K562 (cell line): ENCODE results near the gene TAAR9. TPM values are rescaled to one million over a fixed set of nuclear protein-coding genes. Genes with fewer than 3 reads are reported as not detected.

ENCODE experiments used
- ATAC-seq: fragments of 200-7000 bp; cut with Tn5 transposase; 3 replicates; pipeline ENCODE4 v1.9.1; 2020; ENCODE audit warnings: moderate library complexity
- BruUV-seq: library from RNA; stranded (reverse); fragments of 400-500 nt; replicated peaks from 2 replicates; lab custom pipeline; 2021; lab: Mats Ljungman, UMichigan
- CTCF ChIA-PET: fragments of 300-600 bp; formaldehyde crosslinking; extraction: SDS; loops from one replicate; lab custom pipeline; 2021; ENCODE audit warnings: low intra/inter-chr PET ratio; lab: Yijun Ruan, JAX
- POLR2A ChIA-PET: fragments of 300-600, 350-650 bp; sonication (Branson Sonifier 250); formaldehyde crosslinking; extraction: SDS; loops from one replicate; lab custom pipeline; 2021; ENCODE audit warnings: antibody characterized with exemption, inconsistent platforms; lab: Yijun Ruan, JAX
- DNase-seq, 4 experiments: peaks; one replicate each; pipeline versions ENCODE4 v3.0.0 to v3.0.0-alpha.2; 2011 to 2018; ENCODE audit warnings: low spot score in 3 of 4, mixed read lengths in 3 of 4; ENCODE audit errors: extremely low read depth in 1 of 4
- FAIRE-seq: peaks from 2 replicates; lab custom pipeline; 2011; peaks lifted over from hg19 to GRCh38; lab: Jason Lieb, UNC
- H2AFZ ChIP-seq: 2 replicates; pipeline ENCODE4 v1.6.0; 2011; ENCODE audit warnings: low read depth, low read length, control low read depth, inconsistent platforms
- H3K27ac ChIP-seq: fragments of 200-600 bp; 3 replicates; pipeline ENCODE4 v1.8.0; 2011; ENCODE audit warnings: low read depth, mild to moderate bottlenecking, control low read depth, inconsistent platforms, low read length, moderate library complexity, mixed read lengths; ENCODE audit errors: extremely low read depth
- H3K27me3 ChIP-seq, 2 experiments: fragments of 300-600 bp in 1 of 2; 2 replicates in 1 of 2; 3 replicates in 1 of 2; pipeline versions ENCODE4 v1.6.0 to v1.8.0; 2011; ENCODE audit warnings: inconsistent platforms in 2 of 2, low read length in 2 of 2, mild to moderate bottlenecking in 1 of 2, mixed read lengths in 1 of 2, moderate library complexity in 1 of 2; ENCODE audit not compliant: control insufficient read depth in 2 of 2, insufficient read depth in 2 of 2
- H3K36me3 ChIP-seq: fragments of 300-600 bp; 3 replicates; pipeline ENCODE4 v1.8.0; 2011; ENCODE audit warnings: mild to moderate bottlenecking, low read length, inconsistent platforms; ENCODE audit not compliant: control insufficient read depth, insufficient read depth
- H3K4me1 ChIP-seq, 2 experiments: fragments of 200-600 bp in 1 of 2; replicated peaks in 1 of 2; 2 replicates in 1 of 2; 3 replicates in 1 of 2; pipeline versions ENCODE4 v1.5.1 to v1.8.0; 2011; ENCODE audit warnings: inconsistent platforms in 2 of 2, low read length in 2 of 2, mild to moderate bottlenecking in 1 of 2, mixed read lengths in 1 of 2, moderate library complexity in 1 of 2; ENCODE audit not compliant: control insufficient read depth in 2 of 2, insufficient read depth in 2 of 2
- H3K4me2 ChIP-seq: 2 replicates; pipeline ENCODE4 v1.6.1; 2011; ENCODE audit warnings: low read length, control low read depth, inconsistent platforms, mixed read lengths; ENCODE audit not compliant: insufficient read depth
- H3K4me3 ChIP-seq: fragments of 200-600 bp; sonication (generic), shearing (Covaris generic); 2 replicates; pipeline ENCODE4 v1.5.1; 2016; ENCODE audit warnings: control low read depth, inconsistent platforms
- H3K79me2 ChIP-seq: fragments of 200-600 bp; 3 replicates; pipeline ENCODE4 v1.8.0; 2011; ENCODE audit warnings: low read length, inconsistent platforms; ENCODE audit not compliant: control insufficient read depth, insufficient read depth
- H3K9ac ChIP-seq, 2 experiments: 2 replicates each; pipeline versions ENCODE4 v1.6.0 to v1.6.1; 2011; ENCODE audit warnings: low read depth in 2 of 2, low read length in 2 of 2, control low read depth in 1 of 2, inconsistent platforms in 1 of 2, mild to moderate bottlenecking in 1 of 2, mixed read lengths in 1 of 2; ENCODE audit not compliant: insufficient read depth in 1 of 2
- H3K9me1 ChIP-seq: one replicate; pipeline ENCODE4 v1.6.0; 2011; ENCODE audit warnings: inconsistent platforms, mild to moderate bottlenecking, low read length, moderate library complexity; ENCODE audit not compliant: control insufficient read depth, insufficient read depth
- H3K9me3 ChIP-seq: replicated peaks from 2 replicates; pipeline ENCODE4 v1.5.1; 2011; ENCODE audit warnings: low read depth, low read length, inconsistent platforms; ENCODE audit not compliant: control insufficient read depth, insufficient read depth
- H4K20me1 ChIP-seq: replicated peaks from 2 replicates; pipeline ENCODE4 v1.6.1; 2011; ENCODE audit warnings: low read length, inconsistent platforms, mixed read lengths; ENCODE audit not compliant: control insufficient read depth, insufficient read depth
- CSDE1 ChIP-seq, 2 experiments: fragments of 450-650 bp; IDR thresholded peaks; 2 replicates each; pipeline ENCODE4 v1.6.1; 2016; ENCODE audit warnings: mild to moderate bottlenecking in 1 of 2
- MYNN ChIP-seq, 2 experiments: sonication (generic); formaldehyde crosslinking in 1 of 2; IDR thresholded peaks; 2 replicates each; pipeline versions ENCODE4 v1.5.0 to v1.6.1; 2016 to 2020; ENCODE audit warnings: antibody characterized with exemption in 1 of 2, missing genetic modification reagents in 1 of 2
- POLR2B ChIP-seq: fragments of 450-650 bp; IDR thresholded peaks from 2 replicates; pipeline ENCODE4 v1.6.1; 2018; ENCODE audit warnings: low read depth; ENCODE audit not compliant: partially characterized antibody
- PTRF ChIP-seq: fragments of 450-650 bp; IDR thresholded peaks from 2 replicates; pipeline ENCODE4 v1.6.1; 2016; ENCODE audit warnings: mild to moderate bottlenecking, missing genetic modification characterization, missing compliant biosample characterization
- U2AF2 ChIP-seq: fragments of 200-400 bp; formaldehyde crosslinking; optimal IDR thresholded peaks from 2 replicates; pipeline ENCODE3; 2017; ENCODE audit warnings: low read depth, mild to moderate bottlenecking, low read length
- ZNF589 ChIP-seq: fragments of 200-800 bp; sonication (Bioruptor generic); IDR thresholded peaks from 2 replicates; pipeline ENCODE4 v1.6.1; 2016; ENCODE audit warnings: low read depth, missing genetic modification characterization, missing compliant biosample characterization
- WGBS: fragments of 100-300 bp; shearing (Covaris generic); methylation state at CpG from one replicate; pipeline ENCODE4 v1.1.6; 2016; ENCODE audit warnings: low coverage, mixed read lengths; ENCODE audit not compliant: insufficient coverage; ENCODE audit errors: missing lambda C conversion rate; 5-methylcytosine and 5-hydroxymethylcytosine counted together
- in situ Hi-C: fragments of 300-500 bp; cut with MboI; formaldehyde crosslinking; loops from 4 replicates; pipeline ENCODE4 v1.15.0; 2018; ENCODE audit warnings: inconsistent platforms, mixed read lengths
- intact Hi-C: fragments of 100-400 bp; cut with micrococcal nuclease; formaldehyde crosslinking; loops from 2 replicates; pipeline ENCODE4 v1.14.2; 2022
- polyA plus RNA-seq, 8 experiments: library from polyadenylated mRNA; depleted of rRNA in 4 of 8; stranded (reverse) in 5 of 8; unstranded in 3 of 8; fragments of >200 nt; fragmentation: Nextera tagmentation in 2 of 8; fragmentation: Illumina TruSeq in 1 of 8; extraction: Ambion mirVana in 2 of 8; extraction: Trizol in 1 of 8; gene quantifications; 2 replicates each; pipeline versions ENCODE4 v1.2.1 to v1.2.3, GENCODE V29; 2011 to 2014; ENCODE audit warnings: inconsistent platforms in 1 of 8, missing spikeins in 1 of 8
- total RNA-seq, 7 experiments: library from RNA; depleted of rRNA in 6 of 7; stranded (reverse); fragments of >200 nt in 6 of 7; fragmentation: Illumina TruSeq in 2 of 7; extraction: Trizol in 2 of 7; gene quantifications; 2 replicates each; pipeline versions ENCODE4 v1.2.1 to v1.2.3, GENCODE V29; 2011 to 2021; ENCODE audit warnings: low replicate concordance in 1 of 7
- TF ChIP-seq, protein P1 (sequence below): fragments of 450-650 bp; IDR thresholded peaks from 2 replicates; pipeline ENCODE4 v1.6.1; 2016; ENCODE audit warnings: mild to moderate bottlenecking, moderate library complexity

The TAAR9 gene
- total and polyA plus RNA-seq, 9 of the 15 experiments (the other 6 are each of a cell fraction or from before 2014, with no cell fraction given), result not detected

DNA sequence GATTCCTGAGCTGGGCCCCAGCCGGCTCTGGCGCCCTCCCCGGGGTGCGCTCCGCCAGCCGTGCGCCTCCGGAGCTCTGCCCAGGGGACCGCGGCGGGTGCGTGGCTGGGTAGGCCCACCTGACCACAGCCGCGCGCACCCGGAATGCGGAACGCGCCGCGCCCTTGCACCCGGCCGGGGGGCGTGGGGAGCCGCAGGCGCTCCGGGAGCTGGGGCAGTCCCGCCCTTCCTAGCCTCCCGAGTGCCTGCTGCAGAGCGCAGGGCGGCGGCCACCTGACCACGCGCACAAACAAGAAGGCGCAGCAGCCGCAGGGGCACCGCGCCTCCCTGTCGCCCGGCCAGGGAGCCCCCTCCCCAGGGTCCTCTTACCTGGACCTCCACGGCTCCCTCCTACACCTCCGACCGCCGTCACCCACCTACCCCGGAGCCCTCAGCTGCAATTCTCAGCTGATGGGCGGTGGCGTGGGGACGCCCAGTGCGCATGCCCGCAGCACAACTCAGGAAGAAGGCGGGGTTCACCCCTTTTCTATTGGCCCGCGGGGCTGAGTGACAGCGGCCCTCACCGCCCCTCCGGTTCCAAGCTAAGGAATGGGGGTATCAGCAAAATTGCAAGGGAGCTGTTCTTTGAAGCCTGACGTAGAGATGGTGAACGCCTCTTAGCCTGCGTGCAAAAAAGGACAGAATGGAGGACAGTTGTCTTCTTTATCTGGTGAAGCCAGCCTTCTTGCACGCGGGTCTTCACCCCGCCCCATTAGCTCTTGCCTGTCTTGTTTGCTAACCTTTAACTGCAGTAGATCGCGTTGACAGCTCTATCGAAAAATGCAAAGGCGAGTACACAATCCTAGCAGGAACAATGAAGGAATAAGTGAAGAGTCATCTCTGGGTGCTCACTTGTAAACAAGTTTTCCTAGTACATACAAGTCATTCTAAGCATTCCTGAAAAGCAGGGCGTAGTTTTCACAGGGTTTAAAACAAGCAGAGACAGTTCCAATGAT, 25.1 kb upstream of the TAAR9 start, which contains the start of gene STX7:
Gene STX7, minus strand, starts transcription at position 479 of the 995 bp plus-strand sequence. CDS start 9,586 bp downstream, outside the sequence.
- WGBS, result under 1% methylated on average over 37 of the region's 67 CpGs
- ATAC-seq (peak; percentile 96), FAIRE-seq (peak; percentile 96), DNase-seq (peak; percentile 92 to 96 (median 94))
- H3K4me2 ChIP-seq, result peak within 1 kb of the TSS; percentile 85
- no peaks in the 10 kb centered on the region for H4K20me1 ChIP-seq
- intact Hi-C loops, result loop anchor here (5.0 kb wide), 1 partner anchor 299 kb away; the partner anchor contains the start of gene RPS12
- H3K9ac ChIP-seq, result peak within 1 kb of the TSS; percentile 73 to 90
- CTCF ChIA-PET, result no interaction called here
- H3K9me1 ChIP-seq, result no peaks in the 10 kb centered on the region
- H3K79me2 ChIP-seq, result peaks cover 48% of the 10 kb centered on the region
- peaks cover 0 to 14% of the 10 kb centered on the region in 2 experiments; a peak in 2 of 5 replicates for H3K4me1 ChIP-seq
- peak within 1 kb of the TSS; percentile 77 for H3K4me3 ChIP-seq
- BruUV-seq, result TSS peak; percentile 50
- H3K27me3 ChIP-seq, result no peaks in the 10 kb centered on the region
- POLR2A ChIA-PET, result interaction anchor here (0.6 to 1.5 kb wide), 4 partner anchors 13 to 424 kb away, joined by 3 to 12 read pairs (median 4); partner anchors contain the start of gene RPS12
- peaks cover 7% of the 10 kb centered on the region; the same call in 2 of the 3 replicates for H3K36me3 ChIP-seq
- peak within 1 kb of the TSS; percentile 65 for H3K27ac ChIP-seq
- H3K9me3 ChIP-seq, result no peaks in the 10 kb centered on the region
- in situ Hi-C loops, result loop anchor here (25.0 kb wide), 1 partner anchor 1574 kb away; no protein-coding TSS in a partner anchor
- H2AFZ ChIP-seq, result peak within 1 kb of the TSS; percentile 86
- TF ChIP-seq U2AF2, result no peak
- no peak for TF ChIP-seq ZNF589 (CRISPR knock-in tag)
- TF ChIP-seq CSDE1 (IDR thresholded peaks at IDR 0.05), result no peak
- TF ChIP-seq PTRF, result no peak
- peak; percentile 63 for TF ChIP-seq POLR2B
- 0 out of 2 replicates have a peak, but pooled peaks have one; percentile 17 for TF ChIP-seq MYNN (IDR thresholded peaks at IDR 0.05)
- no peak for TF ChIP-seq MYNN (CRISPR knock-in tag; IDR thresholded peaks at IDR 0.05)
- TF ChIP-seq, protein P1, sequence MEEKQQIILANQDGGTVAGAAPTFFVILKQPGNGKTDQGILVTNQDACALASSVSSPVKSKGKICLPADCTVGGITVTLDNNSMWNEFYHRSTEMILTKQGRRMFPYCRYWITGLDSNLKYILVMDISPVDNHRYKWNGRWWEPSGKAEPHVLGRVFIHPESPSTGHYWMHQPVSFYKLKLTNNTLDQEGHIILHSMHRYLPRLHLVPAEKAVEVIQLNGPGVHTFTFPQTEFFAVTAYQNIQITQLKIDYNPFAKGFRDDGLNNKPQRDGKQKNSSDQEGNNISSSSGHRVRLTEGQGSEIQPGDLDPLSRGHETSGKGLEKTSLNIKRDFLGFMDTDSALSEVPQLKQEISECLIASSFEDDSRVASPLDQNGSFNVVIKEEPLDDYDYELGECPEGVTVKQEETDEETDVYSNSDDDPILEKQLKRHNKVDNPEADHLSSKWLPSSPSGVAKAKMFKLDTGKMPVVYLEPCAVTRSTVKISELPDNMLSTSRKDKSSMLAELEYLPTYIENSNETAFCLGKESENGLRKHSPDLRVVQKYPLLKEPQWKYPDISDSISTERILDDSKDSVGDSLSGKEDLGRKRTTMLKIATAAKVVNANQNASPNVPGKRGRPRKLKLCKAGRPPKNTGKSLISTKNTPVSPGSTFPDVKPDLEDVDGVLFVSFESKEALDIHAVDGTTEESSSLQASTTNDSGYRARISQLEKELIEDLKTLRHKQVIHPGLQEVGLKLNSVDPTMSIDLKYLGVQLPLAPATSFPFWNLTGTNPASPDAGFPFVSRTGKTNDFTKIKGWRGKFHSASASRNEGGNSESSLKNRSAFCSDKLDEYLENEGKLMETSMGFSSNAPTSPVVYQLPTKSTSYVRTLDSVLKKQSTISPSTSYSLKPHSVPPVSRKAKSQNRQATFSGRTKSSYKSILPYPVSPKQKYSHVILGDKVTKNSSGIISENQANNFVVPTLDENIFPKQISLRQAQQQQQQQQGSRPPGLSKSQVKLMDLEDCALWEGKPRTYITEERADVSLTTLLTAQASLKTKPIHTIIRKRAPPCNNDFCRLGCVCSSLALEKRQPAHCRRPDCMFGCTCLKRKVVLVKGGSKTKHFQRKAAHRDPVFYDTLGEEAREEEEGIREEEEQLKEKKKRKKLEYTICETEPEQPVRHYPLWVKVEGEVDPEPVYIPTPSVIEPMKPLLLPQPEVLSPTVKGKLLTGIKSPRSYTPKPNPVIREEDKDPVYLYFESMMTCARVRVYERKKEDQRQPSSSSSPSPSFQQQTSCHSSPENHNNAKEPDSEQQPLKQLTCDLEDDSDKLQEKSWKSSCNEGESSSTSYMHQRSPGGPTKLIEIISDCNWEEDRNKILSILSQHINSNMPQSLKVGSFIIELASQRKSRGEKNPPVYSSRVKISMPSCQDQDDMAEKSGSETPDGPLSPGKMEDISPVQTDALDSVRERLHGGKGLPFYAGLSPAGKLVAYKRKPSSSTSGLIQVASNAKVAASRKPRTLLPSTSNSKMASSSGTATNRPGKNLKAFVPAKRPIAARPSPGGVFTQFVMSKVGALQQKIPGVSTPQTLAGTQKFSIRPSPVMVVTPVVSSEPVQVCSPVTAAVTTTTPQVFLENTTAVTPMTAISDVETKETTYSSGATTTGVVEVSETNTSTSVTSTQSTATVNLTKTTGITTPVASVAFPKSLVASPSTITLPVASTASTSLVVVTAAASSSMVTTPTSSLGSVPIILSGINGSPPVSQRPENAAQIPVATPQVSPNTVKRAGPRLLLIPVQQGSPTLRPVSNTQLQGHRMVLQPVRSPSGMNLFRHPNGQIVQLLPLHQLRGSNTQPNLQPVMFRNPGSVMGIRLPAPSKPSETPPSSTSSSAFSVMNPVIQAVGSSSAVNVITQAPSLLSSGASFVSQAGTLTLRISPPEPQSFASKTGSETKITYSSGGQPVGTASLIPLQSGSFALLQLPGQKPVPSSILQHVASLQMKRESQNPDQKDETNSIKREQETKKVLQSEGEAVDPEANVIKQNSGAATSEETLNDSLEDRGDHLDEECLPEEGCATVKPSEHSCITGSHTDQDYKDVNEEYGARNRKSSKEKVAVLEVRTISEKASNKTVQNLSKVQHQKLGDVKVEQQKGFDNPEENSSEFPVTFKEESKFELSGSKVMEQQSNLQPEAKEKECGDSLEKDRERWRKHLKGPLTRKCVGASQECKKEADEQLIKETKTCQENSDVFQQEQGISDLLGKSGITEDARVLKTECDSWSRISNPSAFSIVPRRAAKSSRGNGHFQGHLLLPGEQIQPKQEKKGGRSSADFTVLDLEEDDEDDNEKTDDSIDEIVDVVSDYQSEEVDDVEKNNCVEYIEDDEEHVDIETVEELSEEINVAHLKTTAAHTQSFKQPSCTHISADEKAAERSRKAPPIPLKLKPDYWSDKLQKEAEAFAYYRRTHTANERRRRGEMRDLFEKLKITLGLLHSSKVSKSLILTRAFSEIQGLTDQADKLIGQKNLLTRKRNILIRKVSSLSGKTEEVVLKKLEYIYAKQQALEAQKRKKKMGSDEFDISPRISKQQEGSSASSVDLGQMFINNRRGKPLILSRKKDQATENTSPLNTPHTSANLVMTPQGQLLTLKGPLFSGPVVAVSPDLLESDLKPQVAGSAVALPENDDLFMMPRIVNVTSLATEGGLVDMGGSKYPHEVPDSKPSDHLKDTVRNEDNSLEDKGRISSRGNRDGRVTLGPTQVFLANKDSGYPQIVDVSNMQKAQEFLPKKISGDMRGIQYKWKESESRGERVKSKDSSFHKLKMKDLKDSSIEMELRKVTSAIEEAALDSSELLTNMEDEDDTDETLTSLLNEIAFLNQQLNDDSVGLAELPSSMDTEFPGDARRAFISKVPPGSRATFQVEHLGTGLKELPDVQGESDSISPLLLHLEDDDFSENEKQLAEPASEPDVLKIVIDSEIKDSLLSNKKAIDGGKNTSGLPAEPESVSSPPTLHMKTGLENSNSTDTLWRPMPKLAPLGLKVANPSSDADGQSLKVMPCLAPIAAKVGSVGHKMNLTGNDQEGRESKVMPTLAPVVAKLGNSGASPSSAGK, result peak; percentile 59
